ENCODE results near the gene CHAD.

GRCh38 chr17:50495918-50496317, 27.2 kb upstream of the CHAD start:
- no peak for TF ChIP-seq CTCF (conservative IDR thresholded peaks at IDR 0.05)
- TF ChIP-seq ZFX (IDR thresholded peaks at IDR 0.05) = no peak

Data from C4-2B (cell line).